GM18502 (cell line): ENCODE measurements around the gene ATP5F1A.

Experiments
- ATAC-seq: cut with Tn5 transposase; IDR thresholded peaks from one replicate; pipeline ENCODE4 v1.9.1; 2021; ENCODE audit warnings: mild to moderate bottlenecking; ENCODE audit not compliant: unreplicated experiment, poor library complexity

ATP5F1A gene

DNA sequence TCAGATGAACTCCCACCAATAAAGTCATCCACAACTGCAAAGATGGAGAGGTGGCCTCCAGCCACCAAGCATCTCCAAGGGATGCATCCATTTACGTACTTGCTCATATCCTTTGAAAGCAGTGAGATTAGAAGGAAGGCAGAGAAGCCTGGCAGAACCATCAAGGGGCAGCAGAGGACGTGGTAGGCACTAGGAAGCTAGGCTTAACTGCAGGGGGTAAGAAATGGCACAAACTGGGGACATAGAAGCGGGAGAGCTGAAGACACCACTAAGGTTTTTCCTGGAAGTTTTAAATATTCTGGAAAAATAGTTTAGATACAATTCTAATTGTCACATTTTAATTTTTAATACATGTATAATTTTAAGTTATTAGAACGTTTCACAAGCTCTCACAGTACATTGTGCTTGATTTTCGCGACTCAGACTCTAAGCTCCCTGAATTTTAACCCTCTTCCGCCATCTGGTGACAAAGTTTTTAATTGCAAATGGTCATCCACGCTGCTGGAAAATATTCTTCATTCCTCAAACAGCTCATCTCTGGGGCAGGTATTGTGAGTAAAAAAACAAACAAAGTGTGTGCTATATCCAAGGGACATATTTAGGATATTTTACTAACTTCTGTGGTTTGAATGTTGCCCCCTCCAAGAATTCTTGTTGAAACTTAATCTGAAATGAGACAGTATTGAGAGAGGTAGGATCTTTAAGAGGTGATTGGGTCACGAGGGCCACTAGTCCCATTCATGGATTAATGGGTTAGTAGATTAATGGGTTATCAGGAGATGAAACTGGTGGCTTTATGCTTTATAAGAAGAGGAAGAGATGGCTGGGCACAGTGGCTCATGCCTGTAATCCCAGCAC is 24.4 kb downstream of the ATP5F1A start:
- peak; percentile 34 for ATAC-seq

DNA sequence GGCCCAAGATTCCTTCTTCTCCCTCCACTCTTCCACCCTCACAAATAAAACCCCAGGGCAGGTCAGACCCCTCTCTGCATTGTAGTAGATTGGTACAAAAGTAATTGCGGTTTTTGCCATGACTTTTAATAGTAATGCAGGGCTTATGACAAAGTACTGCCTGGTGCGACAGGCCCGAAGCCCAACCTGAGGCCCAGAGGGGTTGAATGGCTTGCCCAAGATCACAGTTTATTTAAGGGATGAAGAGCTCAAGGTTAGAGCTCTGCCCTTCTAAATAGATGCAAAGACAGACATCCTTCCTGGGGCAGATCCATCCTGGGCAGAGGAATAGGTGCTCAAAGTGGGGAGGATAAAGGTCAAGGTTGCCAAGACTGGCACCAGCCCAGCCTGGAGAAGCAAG is 25.1 kb downstream of the ATP5F1A start:
- no peak for ATAC-seq

DNA sequence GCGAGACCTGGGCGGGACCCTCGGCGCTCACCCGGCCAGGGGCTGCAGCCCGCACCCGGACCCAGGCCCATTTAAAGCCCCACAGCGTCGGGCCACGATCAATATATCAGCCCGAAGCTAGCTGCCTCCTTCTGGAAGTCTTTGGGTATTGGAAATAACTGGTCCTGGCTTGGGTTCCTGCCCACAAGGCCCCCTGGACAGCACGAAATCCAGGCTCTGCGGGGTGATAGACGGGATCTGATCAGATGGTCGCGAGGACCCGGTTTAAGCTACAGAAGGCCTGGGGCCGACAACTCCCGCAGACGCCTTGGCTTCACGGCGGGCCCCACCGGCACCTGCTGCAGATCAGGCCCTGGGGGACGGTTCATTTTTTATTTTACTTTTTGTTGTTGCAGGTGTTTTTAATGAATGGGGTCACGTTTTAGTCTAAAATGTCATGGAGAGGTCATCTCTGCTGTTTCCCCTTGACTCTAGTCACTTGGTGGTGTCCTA is 25.7 kb downstream of the ATP5F1A start:
- ATAC-seq = no peak

DNA sequence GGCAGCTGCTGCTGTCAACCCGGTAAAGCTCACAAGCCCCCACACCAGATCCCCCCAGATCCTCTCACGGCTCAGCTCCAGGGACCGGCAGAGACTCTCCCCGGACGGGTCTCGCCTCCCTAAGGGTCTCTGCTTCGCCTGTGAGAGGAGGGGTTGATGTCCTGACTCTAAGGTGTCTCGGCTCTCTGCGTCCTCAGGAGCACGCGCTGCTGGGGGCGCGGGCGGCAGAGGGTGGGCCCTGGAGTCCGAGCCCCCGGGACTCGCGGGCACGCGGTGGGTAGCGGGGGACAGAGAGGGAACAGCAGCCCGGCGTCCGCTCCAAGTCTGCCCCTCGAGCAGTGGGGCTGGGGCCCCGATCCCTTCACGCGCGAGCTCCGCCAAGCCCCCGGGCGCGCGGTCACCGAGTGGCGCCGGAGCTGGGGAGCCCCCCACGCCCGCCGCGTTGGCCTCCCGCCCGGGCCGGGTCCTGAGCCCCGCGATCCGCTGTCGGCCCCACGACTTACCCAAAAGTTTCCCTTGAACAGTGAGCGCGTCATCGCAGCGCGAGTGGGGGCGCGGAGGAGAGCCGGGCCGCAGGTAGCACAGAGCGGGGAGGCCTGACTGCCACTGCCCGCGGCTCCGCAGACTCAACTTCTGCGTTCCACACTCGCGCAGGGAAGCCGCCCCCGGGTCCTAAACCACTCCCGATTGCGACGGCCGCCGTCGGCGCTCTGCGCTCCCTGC is 26.3 kb downstream of the ATP5F1A start, which contains the start of gene PSTPIP2:
Gene PSTPIP2 (minus strand): TSS at position 608 of the 723 bp plus-strand sequence. CDS start 72 bp downstream, at position 536.
- peak; percentile 61 for ATAC-seq

DNA sequence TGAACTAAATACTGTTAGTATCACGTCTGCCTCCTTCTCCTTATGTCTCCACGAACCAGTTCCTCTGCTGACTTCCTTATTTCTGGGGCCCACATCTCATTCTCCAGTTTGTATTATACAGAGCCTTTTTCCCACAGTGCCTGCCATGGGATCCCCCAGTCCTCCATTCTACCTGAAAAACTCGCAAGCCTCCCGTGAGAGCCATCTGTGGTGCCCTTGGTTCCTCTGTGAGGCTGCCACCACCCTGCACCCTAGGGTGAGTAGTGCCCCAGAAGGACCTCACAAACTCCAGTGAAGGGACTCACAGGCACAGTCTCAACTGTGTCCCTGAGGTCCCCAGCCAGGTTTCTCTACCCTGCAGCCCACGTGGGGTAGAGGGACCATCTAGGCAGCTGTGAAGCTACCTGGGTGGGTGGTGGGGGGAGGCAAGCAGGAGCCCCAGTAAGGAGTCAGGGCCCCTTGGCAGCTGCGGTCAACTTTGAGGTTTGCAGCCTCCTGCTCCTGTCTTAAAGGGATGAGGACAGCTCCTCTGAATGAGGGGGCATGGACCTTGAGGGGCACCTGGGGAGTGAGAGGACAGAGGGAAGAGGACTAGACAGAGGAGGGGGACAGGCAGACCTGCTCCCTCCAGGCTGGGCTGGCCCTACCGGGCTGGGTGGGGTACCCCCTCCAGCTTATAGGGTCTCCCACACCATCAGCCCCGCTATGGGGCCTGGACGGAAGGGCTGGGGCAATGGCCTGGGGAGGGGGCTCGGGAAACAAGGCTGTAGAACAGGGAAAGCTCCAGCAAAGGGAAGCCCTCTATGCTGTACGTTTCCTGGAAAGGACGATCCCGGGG is 27.1 kb downstream of the ATP5F1A start:
- ATAC-seq = no peak

DNA sequence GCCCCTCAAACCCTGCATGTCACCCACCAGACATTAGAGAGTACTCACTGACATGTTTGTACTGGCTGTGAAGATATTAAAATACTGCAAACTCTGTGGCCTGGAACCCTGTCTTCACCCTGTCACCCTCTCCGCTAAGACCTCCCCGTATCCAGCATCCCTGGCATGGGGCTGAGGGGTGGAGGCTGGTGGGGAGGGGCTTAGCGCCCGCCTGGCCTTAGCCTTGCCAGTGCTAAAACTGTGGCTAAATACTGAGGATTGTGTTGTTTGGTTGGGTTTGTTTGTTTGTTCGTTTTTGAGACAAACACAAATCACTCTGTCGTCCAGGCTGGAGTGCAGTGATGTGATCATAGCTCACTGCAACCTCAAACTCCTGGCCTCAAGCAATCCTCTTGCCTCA is 27.9 kb downstream of the ATP5F1A start:
- ATAC-seq = no peak

DNA sequence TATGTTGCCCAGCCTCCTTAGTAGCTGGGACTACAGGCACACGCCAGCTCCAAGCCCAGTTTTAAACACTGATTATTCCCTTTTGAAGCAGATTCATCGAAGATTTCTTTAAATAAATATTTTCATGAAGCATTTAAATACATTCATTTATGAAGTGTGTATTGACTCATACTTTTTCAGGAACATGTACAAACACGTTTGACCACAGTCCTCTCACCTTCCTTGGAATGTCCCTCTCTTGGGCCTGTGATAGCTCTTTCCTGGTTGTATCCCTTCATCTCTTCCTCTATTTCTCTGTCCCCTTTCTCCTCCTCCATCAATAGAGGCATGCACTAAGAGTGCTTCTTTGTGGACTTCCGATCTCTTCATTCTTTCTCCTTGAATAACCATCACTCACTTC is 28.6 kb downstream of the ATP5F1A start:
- ATAC-seq = no peak

DNA sequence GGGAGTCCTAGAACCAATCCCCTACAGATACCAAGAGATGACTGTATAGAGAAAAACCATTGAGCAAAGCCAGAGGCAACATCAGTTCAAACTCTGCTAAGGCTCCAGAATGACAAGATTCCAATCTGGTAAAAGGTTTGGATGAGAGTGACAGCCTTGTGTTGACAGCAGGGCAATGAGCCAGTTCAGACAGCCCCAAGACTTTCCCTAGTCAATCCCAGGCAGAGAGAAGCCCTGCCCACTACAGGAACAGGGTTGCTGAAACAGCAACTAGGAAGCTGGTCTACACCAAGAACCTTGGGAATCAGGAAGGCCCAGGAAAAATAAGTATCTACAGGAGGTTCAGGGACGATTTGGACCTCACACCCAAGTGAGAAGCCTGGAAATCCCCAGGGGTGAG is 29.3 kb downstream of the ATP5F1A start:
- no peak for ATAC-seq

DNA sequence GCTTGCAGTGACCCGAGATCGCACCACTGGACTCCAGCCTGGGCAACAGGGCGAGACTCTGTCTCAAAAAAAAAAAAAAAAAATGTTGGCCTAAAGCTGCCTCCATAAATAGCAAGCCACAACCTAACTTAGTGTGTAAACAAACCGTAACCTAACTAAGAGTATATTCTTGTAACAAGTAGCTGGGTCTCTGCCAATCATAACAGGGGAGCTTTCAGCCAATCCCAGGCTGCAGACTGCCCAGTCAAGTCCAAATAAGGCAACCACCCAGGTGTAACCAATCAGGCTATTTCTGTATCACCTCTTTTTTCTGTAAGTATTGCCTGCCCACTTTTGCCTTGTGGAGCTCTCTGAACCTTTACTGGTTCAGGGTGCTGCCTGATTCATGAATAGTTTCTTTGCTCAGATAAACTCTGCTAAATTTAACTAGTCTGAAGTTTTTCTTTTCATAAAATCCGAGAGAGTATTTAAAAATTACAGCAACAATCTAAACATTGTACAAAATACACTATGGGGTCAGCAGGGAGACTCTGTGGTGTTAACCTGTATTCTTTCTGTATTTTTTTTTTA is 30.6 kb downstream of the ATP5F1A start:
- ATAC-seq = no peak

DNA sequence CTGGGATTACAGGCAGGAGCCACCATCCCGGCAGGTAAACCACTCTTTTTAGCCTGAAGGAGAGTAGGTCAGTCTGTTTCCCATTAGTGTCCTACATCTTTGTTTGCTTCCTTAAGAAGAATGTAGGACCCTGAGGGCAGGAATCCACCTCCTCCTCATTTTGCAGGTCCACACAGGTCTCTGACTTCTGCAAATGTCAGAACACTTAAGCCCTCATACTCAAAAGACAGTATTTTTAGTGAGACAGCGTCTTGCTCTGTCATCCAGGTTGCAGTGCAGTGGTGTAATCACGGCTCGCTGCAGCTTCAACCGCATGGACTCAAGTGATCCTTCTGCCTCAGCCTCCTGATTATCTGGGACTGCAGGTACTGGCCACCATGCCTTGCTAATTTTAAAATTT is 35.3 kb downstream of the ATP5F1A start:
- ATAC-seq = no peak

DNA sequence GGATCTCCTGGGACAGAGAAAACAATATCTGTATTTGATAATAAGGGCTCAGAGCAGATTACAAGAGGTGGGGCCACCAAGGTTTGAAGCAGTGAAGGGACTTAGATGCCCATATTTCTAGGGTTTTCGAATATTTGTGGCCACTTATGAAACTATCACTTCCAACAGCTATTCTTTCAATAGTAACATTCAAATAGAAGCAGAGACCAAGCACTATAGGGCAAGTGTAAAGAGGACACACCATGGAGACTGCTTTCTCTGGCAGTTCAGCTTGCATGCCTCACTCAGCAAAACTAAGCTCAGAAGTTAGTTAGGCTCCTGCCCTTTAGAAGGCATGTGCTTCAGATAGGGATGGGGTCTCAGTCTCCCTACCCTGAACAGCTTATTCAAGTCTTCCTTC is 36.3 kb downstream of the ATP5F1A start:
- ATAC-seq = no peak

DNA sequence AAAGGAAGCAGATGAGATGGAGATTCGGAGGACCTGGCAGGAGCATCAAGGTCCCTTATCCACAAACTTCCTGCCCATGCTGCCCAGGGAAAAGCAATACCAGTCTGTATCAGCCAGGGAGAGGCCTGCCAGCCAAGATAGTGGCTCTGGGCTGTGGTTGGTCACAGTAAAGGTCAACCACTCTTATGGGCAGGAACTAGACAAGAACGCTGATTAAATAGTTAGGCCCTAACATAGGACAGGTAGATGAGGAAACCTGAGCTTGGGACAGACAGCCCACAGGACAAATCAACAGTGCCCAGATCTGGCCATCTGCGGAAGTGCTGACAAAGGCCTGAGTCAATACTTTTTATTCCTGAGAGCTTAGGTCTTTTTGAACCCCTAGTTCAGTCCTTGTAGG is 36.7 kb downstream of the ATP5F1A start:
- no peak for ATAC-seq

DNA sequence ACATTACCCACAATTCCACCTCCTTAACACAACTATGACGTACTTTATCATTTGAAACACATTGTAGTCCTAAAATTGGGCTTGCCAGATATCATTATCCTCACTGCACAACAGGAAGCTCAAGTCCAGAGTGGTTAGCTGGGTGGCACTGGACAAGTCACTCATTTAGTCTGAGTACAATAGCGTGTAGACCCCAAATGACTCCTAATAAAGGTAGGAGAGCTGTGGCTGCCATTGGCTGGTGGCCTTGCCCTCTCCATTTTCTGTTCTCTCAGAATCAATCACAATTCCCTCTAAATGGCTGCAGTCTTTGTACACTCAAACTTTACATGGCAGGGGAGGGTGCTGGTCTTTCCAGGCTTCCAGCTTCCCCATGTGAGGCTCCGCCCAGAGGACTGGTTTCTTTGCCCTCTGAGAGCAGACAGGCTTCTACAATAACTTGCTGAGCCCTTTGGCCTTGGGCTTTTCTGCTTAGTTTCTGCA is 37.7 kb downstream of the ATP5F1A start:
- ATAC-seq = no peak

DNA sequence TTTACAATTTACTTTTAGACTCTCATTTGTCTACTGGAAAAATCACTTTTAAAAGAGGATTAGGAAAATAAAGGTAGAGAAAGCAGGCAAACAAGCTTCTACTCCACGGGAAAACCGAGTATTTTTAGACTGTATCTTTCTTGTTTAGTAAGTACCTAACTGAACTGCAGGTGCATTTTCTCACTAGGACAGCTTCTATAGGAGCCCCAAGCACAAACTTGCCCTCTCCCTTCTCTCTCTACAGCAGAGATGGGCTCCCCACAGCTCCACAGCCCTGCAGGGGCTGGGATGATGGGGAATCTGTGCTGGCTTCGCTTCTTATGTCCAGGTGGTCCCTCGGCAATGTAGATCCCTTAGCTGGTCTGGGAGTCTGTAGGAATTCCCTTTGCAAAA is 42.3 kb downstream of the ATP5F1A start:
- no peak for ATAC-seq

DNA sequence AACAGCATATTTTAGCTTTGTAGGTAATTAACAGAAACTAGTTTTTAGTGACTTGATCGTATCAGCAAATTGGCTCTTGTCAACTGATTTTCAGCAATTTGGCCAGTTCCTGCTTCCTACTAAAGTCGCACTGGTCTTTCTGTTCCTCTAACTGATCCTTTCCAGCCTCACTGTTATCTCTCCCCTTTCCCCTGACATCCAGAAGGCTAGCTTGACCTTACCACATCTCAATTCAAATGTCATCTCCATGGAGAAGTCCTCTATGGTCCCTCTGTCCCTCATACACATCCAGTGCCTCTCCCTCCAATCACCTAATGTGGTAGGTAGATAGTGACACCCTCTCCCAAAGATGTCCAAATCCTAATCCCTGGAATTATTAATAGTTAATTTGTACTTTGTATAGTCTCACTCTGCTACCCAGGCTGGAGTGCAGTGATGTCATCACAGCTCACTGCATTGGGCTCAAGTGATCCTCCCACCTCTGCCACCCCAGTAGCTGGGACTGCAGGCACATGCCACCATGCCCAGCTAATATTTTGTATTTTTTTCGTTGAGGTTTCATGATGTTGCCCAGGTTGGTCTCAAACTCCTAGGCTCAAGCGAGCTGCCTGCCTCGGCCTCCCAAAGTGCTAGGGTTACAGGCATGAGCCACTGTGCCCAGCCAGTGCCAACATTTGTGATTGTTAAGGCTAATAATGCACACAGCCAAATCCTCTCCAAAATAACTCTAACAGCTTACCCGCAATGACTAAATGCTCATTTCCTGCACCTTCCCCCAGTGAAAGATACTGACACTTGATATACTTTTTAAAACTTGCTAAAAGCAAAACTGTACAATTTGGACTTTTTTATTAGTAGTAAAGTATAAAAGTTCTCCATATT is 42.9 kb downstream of the ATP5F1A start:
- ATAC-seq = no peak

DNA sequence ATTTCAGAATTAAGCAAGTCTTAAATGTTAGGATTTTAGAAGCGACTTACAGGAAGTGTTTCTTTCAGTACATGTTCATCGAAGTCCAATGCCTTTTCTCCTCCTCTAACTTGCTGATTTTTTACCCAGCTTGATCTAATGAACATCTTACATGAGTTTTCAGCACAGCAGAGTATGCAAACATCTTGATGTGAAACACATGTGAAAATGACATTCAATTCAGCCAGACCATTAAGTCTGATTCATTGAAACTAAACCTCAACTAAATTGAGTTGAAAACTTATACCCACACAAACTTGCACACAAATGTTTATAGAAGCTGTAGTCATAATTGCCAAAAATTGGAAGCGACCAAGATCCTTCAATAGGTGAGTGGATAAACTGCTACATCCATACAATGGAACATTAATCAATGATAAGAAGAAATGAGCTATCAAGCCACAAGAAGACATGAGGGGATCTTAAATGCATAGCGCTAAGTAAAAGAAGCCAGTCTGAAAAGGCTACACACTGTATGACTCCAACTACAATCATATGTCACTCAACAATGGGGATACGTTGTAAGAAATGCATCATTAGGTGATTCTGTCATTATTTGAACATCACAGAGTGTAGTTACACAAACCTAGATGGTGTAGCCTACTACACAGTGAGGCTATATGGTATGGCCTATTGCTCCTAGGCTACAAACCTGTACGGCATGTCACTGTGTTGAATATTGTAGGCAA is 44.6 kb downstream of the ATP5F1A start:
- ATAC-seq = no peak

DNA sequence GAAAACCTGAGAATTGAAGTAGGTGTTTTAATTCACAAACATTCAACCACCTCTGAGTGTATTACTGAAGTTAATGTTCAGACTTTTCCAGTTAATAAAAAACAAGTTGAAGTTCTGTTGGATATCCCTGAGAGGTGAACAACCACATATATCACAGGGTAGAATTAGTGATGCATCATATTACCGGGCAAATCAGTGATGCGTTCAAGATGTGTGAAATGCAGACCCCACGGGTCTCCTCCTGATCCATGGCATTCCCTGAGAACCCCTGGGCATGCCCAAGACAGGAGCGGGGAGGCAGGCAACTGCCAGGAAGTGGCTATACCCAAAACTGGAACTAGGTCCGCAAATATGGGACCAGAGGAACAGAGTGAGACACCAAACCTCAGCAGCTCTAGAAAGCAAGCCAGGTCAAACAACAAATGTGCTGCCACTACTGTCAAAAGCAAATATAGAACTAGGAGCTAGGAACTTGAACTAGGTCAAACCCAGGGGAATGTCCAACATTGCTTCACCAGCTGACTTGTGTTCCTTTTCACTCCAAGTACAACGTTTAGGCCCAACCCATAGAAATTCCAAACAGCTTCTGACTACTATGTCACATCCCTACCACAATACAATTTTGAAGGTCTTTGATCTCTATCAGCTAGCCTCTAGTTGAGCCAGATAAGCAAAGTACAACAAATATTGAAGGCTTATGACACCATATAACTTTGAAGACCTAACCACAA is 46.2 kb downstream of the ATP5F1A start:
- ATAC-seq = no peak

DNA sequence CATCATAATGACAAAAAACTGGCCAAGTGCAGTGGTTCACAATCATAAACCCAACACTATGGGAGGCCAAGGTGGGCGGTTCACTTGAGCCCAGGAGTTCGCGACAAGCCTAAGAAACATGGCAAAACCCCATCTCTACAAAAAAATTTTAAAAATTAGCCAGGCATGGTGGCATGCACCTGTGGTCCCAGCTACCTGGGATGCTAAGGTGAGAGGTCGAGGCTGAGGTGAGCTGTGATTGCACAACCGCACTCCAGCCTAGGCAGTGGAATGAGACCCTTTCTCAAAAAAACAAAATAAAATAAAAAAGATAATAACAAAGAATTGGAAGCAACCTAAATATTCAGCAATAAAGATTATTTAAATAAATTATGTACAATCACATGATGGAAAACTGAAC is 47.8 kb downstream of the ATP5F1A start:
- no peak for ATAC-seq
